Neural cell (in vitro differentiated cells): ENCODE measurements around the gene FOXK1. TPM values are rescaled to one million over a fixed set of nuclear protein-coding genes. Genes with fewer than 3 reads are reported as not detected.

Source experiments
- H2AFZ ChIP-seq: fragments of 200-600, 300-800 bp; sonication (generic), shearing (Covaris generic); 2 replicates; pipeline ENCODE4 v1.6.0; 2014; ENCODE audit warnings: low read depth, mild to moderate bottlenecking, antibody characterized with exemption, low read length, moderate library complexity
- H3F3A ChIP-seq: fragments of 200-600 bp; shearing (Covaris generic); 2 replicates; pipeline ENCODE4 v1.6.1; 2016; ENCODE audit warnings: mild to moderate bottlenecking, moderate library complexity, mixed read lengths, antibody characterized with exemption, low read length; ENCODE audit not compliant: insufficient read depth, poor library complexity, severe bottlenecking
- H3K27ac ChIP-seq: fragments of 200-600, 300-800 bp; sonication (generic), shearing (Covaris generic); 2 replicates; pipeline ENCODE4 v1.5.1; 2014; ENCODE audit warnings: mild to moderate bottlenecking, low read length, moderate library complexity
- H3K27me3 ChIP-seq: fragments of 300-800, 200-600 bp; sonication (generic), shearing (Covaris generic); 2 replicates; pipeline ENCODE4 v1.6.0; 2014; ENCODE audit warnings: mild to moderate bottlenecking, low read depth, low read length, moderate library complexity; ENCODE audit not compliant: insufficient read depth
- H3K36me3 ChIP-seq: fragments of 300-800, 200-600 bp; sonication (generic), shearing (Covaris generic); 2 replicates; pipeline ENCODE4 v1.5.1; 2014; ENCODE audit warnings: mild to moderate bottlenecking, antibody characterized with exemption, low read length, moderate library complexity; ENCODE audit not compliant: insufficient read depth
- H3K4me2 ChIP-seq: fragments of 300-800, 200-600 bp; sonication (generic), shearing (Covaris generic); 2 replicates; pipeline ENCODE4 v1.6.0; 2014; ENCODE audit warnings: mild to moderate bottlenecking, low read length
- H3K4me3 ChIP-seq: fragments of 300-800, 200-600 bp; sonication (generic), shearing (Covaris generic); 2 replicates; pipeline ENCODE4 v1.5.1; 2014; ENCODE audit warnings: mild to moderate bottlenecking, low read length, moderate library complexity
- H3K79me2 ChIP-seq: fragments of 200-600 bp; shearing (Covaris generic); replicated peaks from 2 replicates; pipeline ENCODE4 v1.6.0; 2014; ENCODE audit warnings: mild to moderate bottlenecking, low read length, moderate library complexity; ENCODE audit not compliant: insufficient read depth
- H3K9ac ChIP-seq: fragments of 300-800, 200-600 bp; sonication (generic), shearing (Covaris generic); 2 replicates; pipeline ENCODE4 v1.6.1; 2016; ENCODE audit warnings: mild to moderate bottlenecking, low read length, mixed read lengths
- H3K9me2 ChIP-seq: fragments of 200-600 bp; shearing (Covaris generic); 2 replicates; pipeline ENCODE4 v1.6.1; 2016; ENCODE audit warnings: mild to moderate bottlenecking, low read length, mixed read lengths; ENCODE audit not compliant: insufficient read depth
- H3K9me3 ChIP-seq: fragments of 200-600, 300-800 bp; sonication (generic), shearing (Covaris generic); 2 replicates; pipeline ENCODE4 v1.6.1; 2016; ENCODE audit warnings: mild to moderate bottlenecking, mixed run types, low read length, moderate library complexity, mixed read lengths
- H4K20me1 ChIP-seq: fragments of 200-600 bp; shearing (Covaris generic); 2 replicates; pipeline ENCODE4 v1.6.1; 2016; ENCODE audit warnings: mild to moderate bottlenecking, mixed run types; ENCODE audit not compliant: insufficient read depth
- EP300 ChIP-seq: fragments of 450-650 bp; conservative IDR thresholded peaks from 2 replicates; pipeline ENCODE4 v1.6.1; 2014; ENCODE audit warnings: antibody characterized with exemption, mild to moderate bottlenecking, moderate library complexity; ENCODE audit not compliant: poor library complexity, severe bottlenecking
- EZH2 ChIP-seq: fragments of 200-600, 300-800 bp; shearing (Covaris generic), sonication (generic); IDR thresholded peaks from 2 replicates; pipeline ENCODE4 v1.6.1; 2014; ENCODE audit warnings: antibody characterized with exemption, low read length, borderline replicate concordance, mild to moderate bottlenecking; ENCODE audit not compliant: insufficient read depth, poor library complexity, severe bottlenecking
- MXI1 ChIP-seq: fragments of 450-650 bp; conservative IDR thresholded peaks from 2 replicates; pipeline ENCODE4 v1.6.1; 2014; ENCODE audit warnings: antibody characterized with exemption, mild to moderate bottlenecking; ENCODE audit not compliant: poor library complexity, severe bottlenecking
- POLR2AphosphoS5 ChIP-seq: IDR thresholded peaks from 2 replicates; pipeline ENCODE4 v1.6.1; 2012
- RAD21 ChIP-seq: fragments of 450-650 bp; conservative IDR thresholded peaks from 2 replicates; pipeline ENCODE4 v1.6.1; 2014; ENCODE audit warnings: antibody characterized with exemption, mild to moderate bottlenecking, moderate library complexity
- SMC3 ChIP-seq: fragments of 450-650 bp; conservative IDR thresholded peaks from 2 replicates; pipeline ENCODE4 v1.6.1; 2014; ENCODE audit warnings: antibody characterized with exemption, mild to moderate bottlenecking, moderate library complexity; ENCODE audit not compliant: poor library complexity
- TAF1 ChIP-seq: IDR thresholded peaks from 2 replicates; pipeline ENCODE4 v1.6.1; 2012; ENCODE audit warnings: low read depth
- polyA plus RNA-seq: library from polyadenylated mRNA; depleted of rRNA; stranded (reverse); fragments of >200 nt; gene quantifications from 2 replicates; pipeline ENCODE4 v1.2.3, GENCODE V29; 2014
- TF ChIP-seq, protein P1 (sequence below): fragments of 450-650 bp; IDR thresholded peaks from 2 replicates; pipeline ENCODE4 v1.5.1; 2014; ENCODE audit warnings: antibody characterized with exemption, mild to moderate bottlenecking, moderate library complexity; ENCODE audit not compliant: poor library complexity, severe bottlenecking
- TF ChIP-seq, protein P2 (sequence below): IDR thresholded peaks from 2 replicates; pipeline ENCODE4 v1.6.1; 2012; ENCODE audit warnings: borderline replicate concordance

Gene FOXK1
- polyA plus RNA-seq, 1 donor from 2014 or later = 7.4 TPM

GRCh38 chr7:4775250-4775847 lies 93.3 kb downstream of the FOXK1 start, which contains the start of gene AP5Z1:
Gene AP5Z1 (plus strand): TSS chr7:4775623. CDS start chr7:4775716, 93 bp downstream.
- peaks cover 21% of the 10 kb centered on the region for H3K79me2 ChIP-seq
- H3K36me3 ChIP-seq = no peaks in the 10 kb centered on the region
- peak within 1 kb of the TSS; percentile 75 for H3K27ac ChIP-seq
- no peaks in the 10 kb centered on the region for H3F3A ChIP-seq
- peak within 1 kb of the TSS; percentile 100 for H2AFZ ChIP-seq
- H4K20me1 ChIP-seq = no peaks in the 10 kb centered on the region
- no peaks in the 10 kb centered on the region for H3K9me2 ChIP-seq
- no peaks in the 10 kb centered on the region for H3K27me3 ChIP-seq
- H3K4me3 ChIP-seq = peak within 1 kb of the TSS; percentile 99
- no peak for TF ChIP-seq EZH2
- TF ChIP-seq SMC3 = peak; percentile 47
- peak; percentile 52 for TF ChIP-seq EP300
- TF ChIP-seq, protein P1, sequence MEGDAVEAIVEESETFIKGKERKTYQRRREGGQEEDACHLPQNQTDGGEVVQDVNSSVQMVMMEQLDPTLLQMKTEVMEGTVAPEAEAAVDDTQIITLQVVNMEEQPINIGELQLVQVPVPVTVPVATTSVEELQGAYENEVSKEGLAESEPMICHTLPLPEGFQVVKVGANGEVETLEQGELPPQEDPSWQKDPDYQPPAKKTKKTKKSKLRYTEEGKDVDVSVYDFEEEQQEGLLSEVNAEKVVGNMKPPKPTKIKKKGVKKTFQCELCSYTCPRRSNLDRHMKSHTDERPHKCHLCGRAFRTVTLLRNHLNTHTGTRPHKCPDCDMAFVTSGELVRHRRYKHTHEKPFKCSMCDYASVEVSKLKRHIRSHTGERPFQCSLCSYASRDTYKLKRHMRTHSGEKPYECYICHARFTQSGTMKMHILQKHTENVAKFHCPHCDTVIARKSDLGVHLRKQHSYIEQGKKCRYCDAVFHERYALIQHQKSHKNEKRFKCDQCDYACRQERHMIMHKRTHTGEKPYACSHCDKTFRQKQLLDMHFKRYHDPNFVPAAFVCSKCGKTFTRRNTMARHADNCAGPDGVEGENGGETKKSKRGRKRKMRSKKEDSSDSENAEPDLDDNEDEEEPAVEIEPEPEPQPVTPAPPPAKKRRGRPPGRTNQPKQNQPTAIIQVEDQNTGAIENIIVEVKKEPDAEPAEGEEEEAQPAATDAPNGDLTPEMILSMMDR = peak; percentile 28
- peak; percentile 92 for TF ChIP-seq MXI1
- peak; percentile 90 for TF ChIP-seq POLR2AphosphoS5
- TF ChIP-seq, protein P2, sequence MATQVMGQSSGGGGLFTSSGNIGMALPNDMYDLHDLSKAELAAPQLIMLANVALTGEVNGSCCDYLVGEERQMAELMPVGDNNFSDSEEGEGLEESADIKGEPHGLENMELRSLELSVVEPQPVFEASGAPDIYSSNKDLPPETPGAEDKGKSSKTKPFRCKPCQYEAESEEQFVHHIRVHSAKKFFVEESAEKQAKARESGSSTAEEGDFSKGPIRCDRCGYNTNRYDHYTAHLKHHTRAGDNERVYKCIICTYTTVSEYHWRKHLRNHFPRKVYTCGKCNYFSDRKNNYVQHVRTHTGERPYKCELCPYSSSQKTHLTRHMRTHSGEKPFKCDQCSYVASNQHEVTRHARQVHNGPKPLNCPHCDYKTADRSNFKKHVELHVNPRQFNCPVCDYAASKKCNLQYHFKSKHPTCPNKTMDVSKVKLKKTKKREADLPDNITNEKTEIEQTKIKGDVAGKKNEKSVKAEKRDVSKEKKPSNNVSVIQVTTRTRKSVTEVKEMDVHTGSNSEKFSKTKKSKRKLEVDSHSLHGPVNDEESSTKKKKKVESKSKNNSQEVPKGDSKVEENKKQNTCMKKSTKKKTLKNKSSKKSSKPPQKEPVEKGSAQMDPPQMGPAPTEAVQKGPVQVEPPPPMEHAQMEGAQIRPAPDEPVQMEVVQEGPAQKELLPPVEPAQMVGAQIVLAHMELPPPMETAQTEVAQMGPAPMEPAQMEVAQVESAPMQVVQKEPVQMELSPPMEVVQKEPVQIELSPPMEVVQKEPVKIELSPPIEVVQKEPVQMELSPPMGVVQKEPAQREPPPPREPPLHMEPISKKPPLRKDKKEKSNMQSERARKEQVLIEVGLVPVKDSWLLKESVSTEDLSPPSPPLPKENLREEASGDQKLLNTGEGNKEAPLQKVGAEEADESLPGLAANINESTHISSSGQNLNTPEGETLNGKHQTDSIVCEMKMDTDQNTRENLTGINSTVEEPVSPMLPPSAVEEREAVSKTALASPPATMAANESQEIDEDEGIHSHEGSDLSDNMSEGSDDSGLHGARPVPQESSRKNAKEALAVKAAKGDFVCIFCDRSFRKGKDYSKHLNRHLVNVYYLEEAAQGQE = no peak
- TF ChIP-seq TAF1 = peak; percentile 46
- TF ChIP-seq RAD21 = peak; percentile 48
- peak within 1 kb of the TSS; percentile 96 for H3K4me2 ChIP-seq
- H3K9me3 ChIP-seq = no peaks in the 10 kb centered on the region
- peak within 1 kb of the TSS; percentile 78 for H3K9ac ChIP-seq

DNA sequence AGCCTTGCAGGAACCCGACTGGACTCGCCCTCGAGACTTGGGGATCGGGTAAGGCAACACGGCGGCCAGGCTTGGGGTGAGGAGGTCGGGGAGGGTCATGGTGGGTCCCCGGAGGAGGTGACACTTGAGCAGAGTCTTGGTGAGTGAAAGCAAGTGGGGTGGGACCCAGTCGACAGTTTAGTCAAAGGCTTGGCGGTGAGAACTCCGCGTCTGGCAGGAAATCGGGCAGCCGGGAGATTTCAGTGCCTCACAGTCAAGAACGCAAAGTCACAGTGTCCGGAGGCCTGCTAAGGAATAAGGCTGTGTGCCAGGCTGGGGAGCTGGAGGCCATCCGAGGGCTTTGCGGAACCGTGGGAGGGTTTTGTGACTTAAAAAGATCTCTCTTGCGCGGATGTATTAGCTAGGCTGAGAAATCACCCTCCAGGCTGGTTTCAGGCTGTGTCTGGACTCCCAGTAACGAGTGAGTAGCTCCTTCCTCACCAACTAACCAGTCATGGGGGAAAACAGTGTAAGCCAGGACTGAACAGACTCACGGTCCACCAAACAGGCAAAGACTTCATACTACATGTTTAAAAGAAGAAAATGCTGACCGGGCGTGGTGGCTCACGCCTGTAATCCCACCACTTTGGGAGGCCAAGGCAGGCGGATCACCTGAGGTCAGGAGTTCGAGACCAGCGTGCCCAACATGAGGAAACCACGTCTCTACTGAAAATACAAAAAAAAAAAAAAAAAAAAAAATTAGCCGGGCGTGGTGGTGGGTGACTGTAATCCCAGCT lies 93.9 kb downstream of the FOXK1 start:
- TF ChIP-seq POLR2AphosphoS5 = no peak
- TF ChIP-seq SMC3 = no peak
- no peak for TF ChIP-seq EZH2
- TF ChIP-seq MXI1 = no peak
- TF ChIP-seq, protein P1 = no peak
- no peak for TF ChIP-seq TAF1
- TF ChIP-seq, protein P2 = no peak
- no peak for TF ChIP-seq EP300
- no peak for TF ChIP-seq RAD21
- peaks cover 21% of the 10 kb centered on the region for H3K79me2 ChIP-seq

More for the DNA sequence above, 93.9 kb downstream of the FOXK1 start:
- H3K4me3 ChIP-seq = peak overlapping the region; percentile 99
- H3K9ac ChIP-seq = peak overlapping the region; percentile 78
- H3K9me3 ChIP-seq = no peaks in the 10 kb centered on the region
- peak overlapping the region; percentile 57 for H2AFZ ChIP-seq
- no peaks in the 10 kb centered on the region for H3K9me2 ChIP-seq
- H3K36me3 ChIP-seq = no peaks in the 10 kb centered on the region
- H3K27ac ChIP-seq = peak overlapping the region; percentile 47
- H3K27me3 ChIP-seq = no peaks in the 10 kb centered on the region
- H4K20me1 ChIP-seq = no peaks in the 10 kb centered on the region
- peak overlapping the region; percentile 69 for H3K4me2 ChIP-seq
- H3F3A ChIP-seq = no peaks in the 10 kb centered on the region
